HepG2 (cell line): ENCODE measurements around the gene PXDC1. TPM values are rescaled to one million over a fixed set of nuclear protein-coding genes. Genes with fewer than 3 reads are reported as not detected.

Experiments used
- ATAC-seq: fragments of 200-7000 bp; cut with Tn5 transposase; 3 replicates; pipeline ENCODE4 v1.9.1; 2020; ENCODE audit warnings: mild to moderate bottlenecking, moderate library complexity
- BruUV-seq: library from RNA; stranded (reverse); fragments of 400-500 nt; replicated peaks from 2 replicates; lab custom pipeline; 2021; lab: Mats Ljungman, UMichigan
- CTCF ChIA-PET: fragments of 300-600 bp; formaldehyde crosslinking; extraction: SDS; loops from one replicate; lab custom pipeline; 2021; ENCODE audit warnings: low total read pairs, inconsistent platforms, low intra/inter-chr PET ratio; lab: Yijun Ruan, JAX
- POLR2A ChIA-PET: fragments of 350-600 bp; sonication (Branson Sonifier 250); formaldehyde crosslinking; loops from one replicate; lab custom pipeline; 2020; ENCODE audit warnings: antibody characterized with exemption, inconsistent platforms; lab: Yijun Ruan, JAX
- DNase-seq: peaks from one replicate; pipeline ENCODE4 v3.0.0-alpha.2; 2015; ENCODE audit warnings: low spot score
- FAIRE-seq: peaks from 3 replicates; lab custom pipeline; 2011; peaks lifted over from hg19 to GRCh38; lab: Jason Lieb, UNC
- H2AFZ ChIP-seq: one replicate; pipeline ENCODE4 v1.6.1; 2011; ENCODE audit warnings: low read length, inconsistent platforms
- H3K27ac ChIP-seq: fragments of 300-600 bp; 3 replicates; pipeline ENCODE4 v1.8.0; 2011; ENCODE audit warnings: mixed run types, mild to moderate bottlenecking, mixed read lengths, low read length, inconsistent platforms; ENCODE audit not compliant: insufficient read depth; ENCODE audit errors: extremely low read length
- H3K27me3 ChIP-seq, 2 experiments: fragments of 200-600 bp in 1 of 2; 2 replicates in 1 of 2; 3 replicates in 1 of 2; pipeline versions ENCODE4 v1.6.0 to v1.8.0; 2011; ENCODE audit warnings: low read length in 2 of 2, mild to moderate bottlenecking in 2 of 2, moderate library complexity in 2 of 2, inconsistent platforms in 1 of 2; ENCODE audit not compliant: insufficient read depth in 2 of 2, control insufficient read depth in 1 of 2
- H3K36me3 ChIP-seq, 2 experiments: fragments of 200-600 bp in 1 of 2; replicated peaks in 1 of 2; 2 replicates in 1 of 2; 3 replicates in 1 of 2; pipeline versions ENCODE4 v1.5.1 to v1.8.0; 2011; ENCODE audit warnings: low read length in 2 of 2, inconsistent platforms in 1 of 2; ENCODE audit not compliant: insufficient read depth in 2 of 2, control insufficient read depth in 1 of 2
- H3K4me1 ChIP-seq: 2 replicates; pipeline ENCODE4 v1.5.1; 2012; ENCODE audit warnings: low read length, inconsistent platforms; ENCODE audit not compliant: insufficient read depth
- H3K4me2 ChIP-seq: 2 replicates; pipeline ENCODE4 v1.6.0; 2011; ENCODE audit warnings: low read depth, low read length, inconsistent platforms
- H3K4me3 ChIP-seq, 3 experiments: fragments of 200-600 bp in 1 of 3; sonication (generic), shearing (Covaris generic) in 1 of 3; replicated peaks in 1 of 3; 2 replicates each; pipeline ENCODE4 v1.5.1; 2011 to 2016; ENCODE audit warnings: low read length in 3 of 3, inconsistent platforms in 2 of 3, low read depth in 2 of 3, mild to moderate bottlenecking in 2 of 3, control low read depth in 1 of 3, mixed read lengths in 1 of 3; ENCODE audit not compliant: insufficient read depth in 1 of 3
- H3K79me2 ChIP-seq: one replicate; pipeline ENCODE4 v1.6.1; 2011; ENCODE audit warnings: low read length, inconsistent platforms; ENCODE audit not compliant: insufficient read depth
- H3K9ac ChIP-seq: 2 replicates; pipeline ENCODE4 v1.6.0; 2011; ENCODE audit warnings: mild to moderate bottlenecking, low read depth, low read length, inconsistent platforms; ENCODE audit not compliant: insufficient read depth
- H3K9me3 ChIP-seq: 2 replicates; pipeline ENCODE4 v1.5.1; 2012; ENCODE audit warnings: mild to moderate bottlenecking, low read length
- H4K20me1 ChIP-seq: 2 replicates; pipeline ENCODE4 v1.6.0; 2011; ENCODE audit warnings: inconsistent platforms, mild to moderate bottlenecking, low read length, moderate library complexity; ENCODE audit not compliant: insufficient read depth
- AGO2 ChIP-seq: fragments of 200-400 bp; formaldehyde crosslinking; optimal IDR thresholded peaks from 2 replicates; pipeline ENCODE3; 2017; ENCODE audit warnings: mild to moderate bottlenecking, low read depth, low read length, moderate library complexity
- BORCS8-MEF2B ChIP-seq: sonication (generic); formaldehyde crosslinking; IDR thresholded peaks from 2 replicates; pipeline ENCODE4 v1.8.0; 2022; ENCODE audit warnings: mild to moderate bottlenecking, missing genetic modification reagents
- BRCA1 ChIP-seq: sonication (generic); formaldehyde crosslinking; IDR thresholded peaks from 2 replicates; pipeline ENCODE4 v1.4.0; 2020; ENCODE audit warnings: missing genetic modification reagents
- IKZF4 ChIP-seq: sonication (generic); formaldehyde crosslinking; IDR thresholded peaks from 2 replicates; pipeline ENCODE4 v1.5.1; 2020; ENCODE audit warnings: borderline replicate concordance, mild to moderate bottlenecking, low read depth, missing genetic modification reagents; ENCODE audit errors: not compliant biosample characterization
- IRF1 ChIP-seq: sonication (generic); formaldehyde crosslinking; IDR thresholded peaks from 2 replicates; pipeline ENCODE4 v1.4.0; 2020; ENCODE audit warnings: low read depth, mild to moderate bottlenecking, missing genetic modification reagents
- MYPOP ChIP-seq: sonication (generic); formaldehyde crosslinking; IDR thresholded peaks from 2 replicates; pipeline ENCODE4 v1.8.1; 2023; ENCODE audit warnings: mild to moderate bottlenecking, moderate library complexity, missing genetic modification reagents
- PRDM10 ChIP-seq: sonication (generic); formaldehyde crosslinking; IDR thresholded peaks from 2 replicates; pipeline ENCODE4 v1.4.0; 2020; ENCODE audit warnings: low read depth, missing genetic modification reagents
- RAD21 ChIP-seq: fragments of 450-650 bp; formaldehyde crosslinking; IDR thresholded peaks from 2 replicates; pipeline ENCODE4 v1.5.0; 2020; ENCODE audit warnings: mild to moderate bottlenecking
- SIN3A ChIP-seq: IDR thresholded peaks from 2 replicates; pipeline ENCODE4 v1.6.1; 2011; ENCODE audit warnings: low read depth, mild to moderate bottlenecking, control low read depth, low read length, borderline replicate concordance
- STAG1 ChIP-seq: sonication (generic); formaldehyde crosslinking; IDR thresholded peaks from 2 replicates; pipeline ENCODE4 v1.4.0; 2020; ENCODE audit warnings: missing genetic modification reagents
- ZFP36L2 ChIP-seq: sonication (generic); formaldehyde crosslinking; IDR thresholded peaks from 2 replicates; pipeline ENCODE4 v1.4.0; 2020; ENCODE audit warnings: missing genetic modification reagents
- ZNF230 ChIP-seq: sonication (generic); formaldehyde crosslinking; IDR thresholded peaks from 2 replicates; pipeline ENCODE4 v1.4.0; 2020; ENCODE audit warnings: mild to moderate bottlenecking, missing genetic modification reagents
- ZNF446 ChIP-seq: sonication (generic); formaldehyde crosslinking; IDR thresholded peaks from 2 replicates; pipeline ENCODE4 v1.5.0; 2020; ENCODE audit warnings: mild to moderate bottlenecking, missing genetic modification reagents
- ZNF546 ChIP-seq: sonication (generic); formaldehyde crosslinking; conservative IDR thresholded peaks from 2 replicates; pipeline ENCODE4 v1.8.1; 2023; ENCODE audit warnings: mild to moderate bottlenecking, missing genetic modification reagents
- WGBS: methylation state at CpG from one replicate; pipeline ENCODE4 v1.1.6; 2017; ENCODE audit warnings: low lambda C conversion rate; 5-methylcytosine and 5-hydroxymethylcytosine counted together
- in situ Hi-C: cut with HindIII; loops from 2 replicates; pipeline ENCODE4 v1.10.0; 2017; ENCODE audit warnings: low pct_unique_long_range_greater_than_20kb; ENCODE audit not compliant: extremely low pct_ligation_motif_present
- intact Hi-C: fragments of 100-400 bp; cut with micrococcal nuclease; formaldehyde crosslinking; loops from one replicate; pipeline ENCODE4 v1.10.0; 2022; ENCODE audit not compliant: unreplicated experiment
- polyA plus RNA-seq, 8 experiments: library from polyadenylated mRNA; depleted of rRNA in 3 of 8; stranded (reverse) in 7 of 8; unstranded in 1 of 8; fragments of >200 nt; fragmentation: Illumina TruSeq in 4 of 8; extraction: Trizol in 4 of 8; gene quantifications; 2 replicates each; pipeline versions ENCODE4 v1.2.1 to v1.2.3, GENCODE V29; 2011 to 2016; ENCODE audit warnings: low read depth in 4 of 8, missing spikeins in 1 of 8, mixed read lengths in 1 of 8; ENCODE audit not compliant: insufficient read depth in 1 of 8
- total RNA-seq, 5 experiments: library from RNA; depleted of rRNA; stranded (reverse); fragments of >200 nt; fragmentation: Illumina TruSeq; extraction: Trizol; gene quantifications; 2 replicates each; pipeline ENCODE4 v1.2.3, GENCODE V29; 2016; ENCODE audit warnings: low read depth in 1 of 5
- TF ChIP-seq, protein P1 (sequence below): sonication (generic); formaldehyde crosslinking; IDR thresholded peaks from 2 replicates; pipeline ENCODE4 v1.4.0; 2020; ENCODE audit warnings: mild to moderate bottlenecking, missing genetic modification reagents, borderline replicate concordance

Gene PXDC1
- total and polyA plus RNA-seq, 2 of the 13 experiments (the other 11 are each of a cell fraction or from before 2014, with no cell fraction given): 32.4 to 34.7 TPM

- FAIRE-seq (no peak), DNase-seq (no peak), ATAC-seq (no peak; the same call in 2 of the 3 replicates)
- intact Hi-C loops: no loop called here
- no peak overlapping the region for H2AFZ ChIP-seq
- H3K36me3 ChIP-seq: no peaks in the 10 kb centered on the region
- ChIA-PET POLR2A (no interaction called here), CTCF (no interaction called here)
- no peaks in the 10 kb centered on the region for H4K20me1 ChIP-seq
- H3K27ac ChIP-seq: no peak overlapping the region
- no TSS peak for BruUV-seq
- WGBS: 42% methylated on average over 5 of the region's 5 CpGs
- H3K4me2 ChIP-seq: no peak overlapping the region
- H3K4me3 ChIP-seq: no peak overlapping the region
- TF ChIP-seq ZNF230 (CRISPR knock-in tag) (no peak), MYPOP (CRISPR knock-in tag) (no peak), IRF1 (CRISPR knock-in tag) (no peak), BORCS8-MEF2B (no peak), ZNF446 (no peak), AGO2 (no peak), PRDM10 (no peak), SIN3A (no peak), ZFP36L2 (no peak), RAD21 (CRISPR knock-in tag) (no peak), IKZF4 (CRISPR knock-in tag) (no peak), STAG1 (CRISPR knock-in tag) (no peak), ZNF546 (no peak), BRCA1 (CRISPR knock-in tag) (no peak)
- TF ChIP-seq, protein P1, sequence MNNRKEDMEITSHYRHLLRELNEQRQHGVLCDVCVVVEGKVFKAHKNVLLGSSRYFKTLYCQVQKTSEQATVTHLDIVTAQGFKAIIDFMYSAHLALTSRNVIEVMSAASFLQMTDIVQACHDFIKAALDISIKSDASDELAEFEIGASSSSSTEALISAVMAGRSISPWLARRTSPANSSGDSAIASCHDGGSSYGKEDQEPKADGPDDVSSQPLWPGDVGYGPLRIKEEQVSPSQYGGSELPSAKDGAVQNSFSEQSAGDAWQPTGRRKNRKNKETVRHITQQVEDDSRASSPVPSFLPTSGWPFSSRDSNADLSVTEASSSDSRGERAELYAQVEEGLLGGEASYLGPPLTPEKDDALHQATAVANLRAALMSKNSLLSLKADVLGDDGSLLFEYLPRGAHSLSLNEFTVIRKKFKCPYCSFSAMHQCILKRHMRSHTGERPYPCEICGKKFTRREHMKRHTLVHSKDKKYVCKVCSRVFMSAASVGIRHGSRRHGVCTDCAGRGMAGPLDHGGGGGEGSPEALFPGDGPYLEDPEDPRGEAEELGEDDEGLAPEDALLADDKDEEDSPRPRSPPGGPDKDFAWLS (CRISPR knock-in tag): no peak
- H3K79me2 ChIP-seq: no peaks in the 10 kb centered on the region
- H3K9me3 ChIP-seq: no peaks in the 10 kb centered on the region
- H3K27me3 ChIP-seq: no peaks in the 10 kb centered on the region; a peak in 1 of 5 replicates
- H3K9ac ChIP-seq: no peak overlapping the region
- in situ Hi-C loops: no loop called here
- H3K4me1 ChIP-seq: peaks cover 11% of the 10 kb centered on the region
Measured at GRCh38 chr6:3696525-3697088, 54.9 kb downstream of the PXDC1 start.
